ENCODE measurements around the gene TTC12. TPM values are rescaled to one million over a fixed set of nuclear protein-coding genes. Genes with fewer than 3 reads are reported as not detected.

The TTC12 gene
- total and polyA plus RNA-seq, 2 of the 13 experiments (the other 11 are each of a cell fraction or from before 2014, with no cell fraction given), result 5.4 to 11.6 TPM

GRCh38 chr11:113404859-113405430 is 90.6 kb downstream of the TTC12 start:
- BruUV-seq (replicated peaks), result no TSS peak
- Histone ChIP-seq H3K27ac (ENCODE audit: extremely low read length, insufficient read depth, low read length) (no peak overlapping the region), H3K79me2 (ENCODE audit: insufficient read depth, low read length) (no peaks in the 10 kb centered on the region), H3K36me3 (replicated peaks in 1 of 2; ENCODE audit: control insufficient read depth in 1 of 2, insufficient read depth in 2 of 2, low read length in 2 of 2) (no peaks in the 10 kb centered on the region), H3K27me3 (ENCODE audit: control insufficient read depth in 1 of 2, insufficient read depth in 2 of 2, low read length in 2 of 2) (peaks cover 7 to 34% of the 10 kb centered on the region in 2 experiments; a peak in 2 of 5 replicates), H3K9me3 (ENCODE audit: low read length) (no peaks in the 10 kb centered on the region), H2AFZ (ENCODE audit: low read length) (no peak overlapping the region), H3K4me3 (replicated peaks in 1 of 3; ENCODE audit: insufficient read depth in 1 of 3, low read depth in 2 of 3, low read length in 3 of 3) (no peak overlapping the region), H3K9ac (ENCODE audit: insufficient read depth, low read depth, low read length) (no peak overlapping the region), H4K20me1 (ENCODE audit: insufficient read depth, low read length) (no peaks in the 10 kb centered on the region), H3K4me2 (ENCODE audit: low read depth, low read length) (no peak overlapping the region), H3K4me1 (ENCODE audit: insufficient read depth, low read length) (no peaks in the 10 kb centered on the region)
- CTCF ChIA-PET (ENCODE audit: low intra/inter-chr PET ratio, low total read pairs), result no interaction called here
- FAIRE-seq, result no peak
- TF ChIP-seq ZBTB3 (CRISPR knock-in tag; IDR thresholded peaks at IDR 0.05; ENCODE audit: borderline replicate concordance, low read depth), result no peak
- no peak for TF ChIP-seq ETV5 (CRISPR knock-in tag; IDR thresholded peaks at IDR 0.05; ENCODE audit: borderline replicate concordance)
- no peak for TF ChIP-seq CAMTA2 (CRISPR knock-in tag; IDR thresholded peaks at IDR 0.05; ENCODE audit: borderline replicate concordance)
- TF ChIP-seq ZBTB37 (CRISPR knock-in tag; IDR thresholded peaks at IDR 0.05), result no peak
- no peak for TF ChIP-seq ZFY (CRISPR knock-in tag; IDR thresholded peaks at IDR 0.05)
- no peak for TF ChIP-seq CEBPB (IDR thresholded peaks at IDR 0.05; ENCODE audit: borderline replicate concordance, low read depth, low read length)
- TF ChIP-seq SNAPC2 (CRISPR knock-in tag; IDR thresholded peaks at IDR 0.05), result no peak
- no peak for TF ChIP-seq ZNF121 (CRISPR knock-in tag; IDR thresholded peaks at IDR 0.05)
- no peak for TF ChIP-seq ZHX1 (CRISPR knock-in tag; IDR thresholded peaks at IDR 0.05; ENCODE audit: low read depth)
- no peak for TF ChIP-seq ZNF891 (CRISPR knock-in tag; IDR thresholded peaks at IDR 0.05)
- no peak for TF ChIP-seq FOXO4 (CRISPR knock-in tag; conservative IDR thresholded peaks at IDR 0.05)
- WGBS (ENCODE audit: low lambda C conversion rate), result 0% methylated on average over 7 of the region's 7 CpGs
- no peak for ATAC-seq
- in situ Hi-C loops (cut with HindIII; ENCODE audit: extremely low pct_ligation_motif_present, low pct_unique_long_range_greater_than_20kb) (loop anchor here (10.0 kb wide), 1 partner anchor 60 kb away; no protein-coding TSS in a partner anchor), intact Hi-C loops (cut with micrococcal nuclease; ENCODE audit: unreplicated experiment) (no loop called here)
- no peak for DNase-seq (ENCODE audit: low spot score)
- POLR2A ChIA-PET, result no interaction called here

Measured in HepG2 (cell line).